IMR-90 (cell line): ENCODE measurements around the gene OR8J1. TPM values are rescaled to one million over a fixed set of nuclear protein-coding genes. Genes with fewer than 3 reads are reported as not detected.

Source experiments
- ATAC-seq: fragments of 200-7000 bp; cut with Tn5 transposase; 2 replicates; pipeline ENCODE4 v1.9.1; 2020; ENCODE audit warnings: low read depth, mild to moderate bottlenecking, moderate library complexity
- BruUV-seq: library from RNA; stranded (reverse); fragments of 400-500 nt; replicated peaks from 2 replicates; lab custom pipeline; 2021; lab: Mats Ljungman, UMichigan
- CTCF ChIA-PET: fragments of 300-600 bp; formaldehyde crosslinking; extraction: SDS; loops from one replicate; lab custom pipeline; 2021; ENCODE audit warnings: antibody characterized with exemption; lab: Yijun Ruan, JAX
- POLR2A ChIA-PET: fragments of 300-600 bp; sonication (Branson Sonifier 250); formaldehyde crosslinking; loops from one replicate; lab custom pipeline; 2022; ENCODE audit warnings: antibody characterized with exemption; ENCODE audit not compliant: unreplicated experiment; lab: Charles Lee
- DNase-seq: peaks from one replicate; pipeline ENCODE4 v3.0.0; 2013
- H2AFZ ChIP-seq: replicated peaks from 2 replicates; pipeline ENCODE3; 2013; ENCODE audit warnings: low read length, mild to moderate bottlenecking; ENCODE audit not compliant: poor library complexity
- H2AK5ac ChIP-seq: 2 replicates; pipeline ENCODE4 v1.6.1; 2013; ENCODE audit warnings: low read depth, low read length, inconsistent platforms
- H2AK9ac ChIP-seq: replicated peaks from 2 replicates; pipeline ENCODE3; 2013; ENCODE audit warnings: mild to moderate bottlenecking, low read depth, low read length, moderate library complexity; ENCODE audit not compliant: poor library complexity
- H2BK120ac ChIP-seq: 2 replicates; pipeline ENCODE4 v1.6.1; 2013; ENCODE audit warnings: low read depth, low read length, inconsistent platforms
- H2BK15ac ChIP-seq: 3 replicates; pipeline ENCODE4 v1.6.1; 2013; ENCODE audit warnings: low read depth, low read length, inconsistent platforms
- H2BK20ac ChIP-seq: 2 replicates; pipeline ENCODE4 v1.6.1; 2013; ENCODE audit warnings: low read depth, mild to moderate bottlenecking, inconsistent platforms, low read length, moderate library complexity
- H2BK5ac ChIP-seq: 2 replicates; pipeline ENCODE4 v1.6.1; 2013; ENCODE audit warnings: mild to moderate bottlenecking, low read depth, low read length, inconsistent platforms; ENCODE audit not compliant: poor library complexity, severe bottlenecking
- H3K14ac ChIP-seq: replicated peaks from 2 replicates; pipeline ENCODE4 v1.6.1; 2013; ENCODE audit warnings: low read depth, low read length, inconsistent platforms
- H3K18ac ChIP-seq: 2 replicates; pipeline ENCODE4 v1.6.1; 2013; ENCODE audit warnings: low read depth, low read length, control low read depth
- H3K23ac ChIP-seq: 2 replicates; pipeline ENCODE4 v1.6.1; 2013; ENCODE audit warnings: low read depth, low read length, inconsistent platforms
- H3K27ac ChIP-seq: 2 replicates; pipeline ENCODE4 v1.5.1; 2013; ENCODE audit warnings: mild to moderate bottlenecking, control low read depth, low read length; ENCODE audit not compliant: insufficient read depth
- H3K27me3 ChIP-seq: 2 replicates; pipeline ENCODE4 v1.6.1; 2013; ENCODE audit warnings: low read length; ENCODE audit not compliant: control insufficient read depth, insufficient read depth
- H3K36me3 ChIP-seq: 2 replicates; pipeline ENCODE4 v1.6.1; 2013; ENCODE audit warnings: low read length, mixed read lengths; ENCODE audit not compliant: control insufficient read depth, insufficient read depth
- H3K4ac ChIP-seq: 2 replicates; pipeline ENCODE4 v1.6.1; 2013; ENCODE audit warnings: low read depth, low read length, inconsistent platforms
- H3K4me1 ChIP-seq: 2 replicates; pipeline ENCODE4 v1.6.1; 2013; ENCODE audit warnings: low read length, mixed read lengths; ENCODE audit not compliant: control insufficient read depth, insufficient read depth
- H3K4me2 ChIP-seq: 2 replicates; pipeline ENCODE4 v1.6.1; 2013; ENCODE audit warnings: low read depth, mild to moderate bottlenecking, control low read depth, low read length, moderate library complexity
- H3K4me3 ChIP-seq: 2 replicates; pipeline ENCODE4 v1.5.1; 2013; ENCODE audit warnings: low read depth, mild to moderate bottlenecking, control low read depth, low read length, moderate library complexity; ENCODE audit not compliant: insufficient read depth
- H3K56ac ChIP-seq: 2 replicates; pipeline ENCODE4 v1.6.1; 2013; ENCODE audit warnings: low read length, inconsistent platforms; ENCODE audit not compliant: insufficient read depth; ENCODE audit errors: extremely low read depth
- H3K79me1 ChIP-seq, 2 experiments: 2 replicates each; pipeline ENCODE4 v1.6.1; 2013; ENCODE audit warnings: low read length in 2 of 2, inconsistent platforms in 1 of 2, low read depth in 1 of 2
- H3K9ac ChIP-seq: 2 replicates; pipeline ENCODE4 v1.6.1; 2013; ENCODE audit warnings: low read depth, low read length, control low read depth
- H3K9me1 ChIP-seq: 2 replicates; pipeline ENCODE4 v1.6.1; 2013; ENCODE audit warnings: low read length, inconsistent platforms; ENCODE audit not compliant: insufficient read depth
- H3K9me3 ChIP-seq: 2 replicates; pipeline ENCODE4 v1.6.1; 2013; ENCODE audit warnings: low read length; ENCODE audit not compliant: control insufficient read depth, insufficient read depth
- H4K20me1 ChIP-seq: 2 replicates; pipeline ENCODE4 v1.6.1; 2013; ENCODE audit warnings: low read length, inconsistent platforms; ENCODE audit not compliant: insufficient read depth
- H4K5ac ChIP-seq: 2 replicates; pipeline ENCODE4 v1.6.1; 2013; ENCODE audit warnings: mild to moderate bottlenecking, low read depth, low read length, control low read depth
- H4K8ac ChIP-seq, 2 experiments: 2 replicates each; pipeline ENCODE4 v1.6.1; 2013; ENCODE audit warnings: low read depth in 2 of 2, low read length in 2 of 2, control low read depth in 1 of 2, inconsistent platforms in 1 of 2
- H4K91ac ChIP-seq: 2 replicates; pipeline ENCODE4 v1.6.1; 2013; ENCODE audit warnings: low read depth, low read length, inconsistent platforms; ENCODE audit not compliant: insufficient read depth
- MAFK ChIP-seq: IDR thresholded peaks from 2 replicates; pipeline ENCODE4 v1.6.1; 2012; ENCODE audit warnings: low read depth, low read length, improper control_type of control experiment
- SMC3 ChIP-seq: fragments of 150-350 bp; IDR thresholded peaks from 2 replicates; pipeline ENCODE4 v1.6.1; 2016; ENCODE audit warnings: low read depth, mild to moderate bottlenecking, antibody characterized with exemption, low read length, moderate library complexity
- dilution Hi-C: fragments of 300-500 bp; cut with HindIII; formaldehyde crosslinking; loops from one replicate; pipeline ENCODE4 v1.14.3; 2018; ENCODE audit warnings: low sequenced_read_pairs; ENCODE audit not compliant: unreplicated experiment
- in situ Hi-C: fragments of 300-500 bp; cut with MboI; formaldehyde crosslinking; loops from 3 replicates; pipeline ENCODE4 v1.14.3; 2019; ENCODE audit warnings: low sequenced_read_pairs, inconsistent platforms, mixed read lengths
- intact Hi-C: fragments of 100-400 bp; cut with micrococcal nuclease; formaldehyde crosslinking; loops from 2 replicates; pipeline ENCODE4 v1.10.0; 2022
- polyA plus RNA-seq, 3 experiments: library from polyadenylated mRNA; depleted of rRNA; stranded (reverse); fragments of >200 nt; gene quantifications; 2 replicates each; pipeline ENCODE4 v1.2.3, GENCODE V29; 2012; ENCODE audit warnings: low replicate concordance in 1 of 3
- total RNA-seq: library from RNA; depleted of rRNA; stranded (reverse); fragments of >200 nt; gene quantifications from 2 replicates; pipeline ENCODE4 v1.2.3, GENCODE V29; 2012

Gene OR8J1
- total and polyA plus RNA-seq, 2 of the 4 experiments (the other 2 are of a cell fraction) = not detected

GRCh38 chr11:56340289-56340688 lies 13.8 kb upstream of the OR8J1 start:
- Histone ChIP-seq H3K9ac (no peak overlapping the region), H2AK5ac (no peak overlapping the region), H3K27me3 (no peaks in the 10 kb centered on the region), H3K27ac (no peak overlapping the region), H2BK5ac (no peak overlapping the region), H4K91ac (no peak overlapping the region), H4K20me1 (no peaks in the 10 kb centered on the region), H2AFZ (no peak overlapping the region), H3K4me2 (no peak overlapping the region), H3K23ac (no peak overlapping the region), H2BK15ac (no peak overlapping the region), H3K4me1 (no peaks in the 10 kb centered on the region), H4K8ac (no peak overlapping the region), H2BK120ac (no peak overlapping the region), H3K9me3 (peaks cover 9% of the 10 kb centered on the region), H3K4me3 (no peak overlapping the region), H2BK20ac (no peak overlapping the region), H3K18ac (no peak overlapping the region), H3K56ac (no peak overlapping the region), H3K9me1 (no peaks in the 10 kb centered on the region), H3K36me3 (no peaks in the 10 kb centered on the region), H3K14ac (no peak overlapping the region), H3K79me1 (no peaks in the 10 kb centered on the region), H3K4ac (no peak overlapping the region), H2AK9ac (no peak overlapping the region), H4K5ac (no peak overlapping the region)
- TF ChIP-seq SMC3 (no peak), MAFK (peak; percentile 61)
- dilution Hi-C loops = no loop called here
- ChIA-PET CTCF (no interaction called here), POLR2A (no interaction called here)
- intact Hi-C loops = no loop called here
- DNase-seq = no peak
- in situ Hi-C loops = no loop called here
- ATAC-seq = no peak
- BruUV-seq = no TSS peak
